Endothelial cell of umbilical vein (primary cell): ENCODE data around the gene RNPEPL1. TPM values are rescaled to one million over a fixed set of nuclear protein-coding genes. Genes with fewer than 3 reads are reported as not detected.
"Not testable (repeated sequence)": the region's sequence is repeated elsewhere in the genome, so short reads cannot be mapped to it uniquely, and the experiment has no call there.

Source experiments
- BruUV-seq: library from RNA; stranded (reverse); fragments of 400-500 nt; replicated peaks from 2 replicates; lab custom pipeline; 2021; lab: Mats Ljungman, UMichigan
- CTCF ChIA-PET: fragments of 300-600, 350-600 bp; sonication (Branson Sonifier 250); formaldehyde crosslinking; loops from one replicate; lab custom pipeline; 2021; ENCODE audit warnings: antibody characterized with exemption, inconsistent platforms; lab: Charles Lee
- POLR2A ChIA-PET: fragments of 300-600, 350-600 bp; sonication (Branson Sonifier 250); formaldehyde crosslinking; loops from one replicate; lab custom pipeline; 2021; ENCODE audit warnings: antibody characterized with exemption, inconsistent platforms; lab: Charles Lee
- DNase-seq: peaks from one replicate; pipeline ENCODE4 v3.0.0-alpha.2; 2011; ENCODE audit warnings: low read depth, low spot score
- FAIRE-seq: peaks from 2 replicates; lab custom pipeline; 2011; peaks lifted over from hg19 to GRCh38; lab: Jason Lieb, UNC
- H2AFZ ChIP-seq: 2 replicates; pipeline ENCODE4 v1.6.0; 2012; ENCODE audit warnings: low read depth, low read length, control low read depth, inconsistent platforms
- H3K27ac ChIP-seq: 2 replicates; pipeline ENCODE4 v1.5.1; 2011; ENCODE audit warnings: low read depth, mild to moderate bottlenecking, control low read depth, low read length, moderate library complexity; ENCODE audit not compliant: insufficient read depth
- H3K27me3 ChIP-seq, 2 experiments: 2 replicates each; pipeline versions ENCODE4 v1.6.0 to v1.6.1; 2011; ENCODE audit warnings: low read length in 2 of 2, mixed read lengths in 1 of 2; ENCODE audit not compliant: control insufficient read depth in 2 of 2, insufficient read depth in 2 of 2
- H3K36me3 ChIP-seq, 2 experiments: 2 replicates in 1 of 2; 3 replicates in 1 of 2; pipeline ENCODE4 v1.5.1; 2011; ENCODE audit warnings: low read length in 2 of 2, mild to moderate bottlenecking in 1 of 2, moderate library complexity in 1 of 2; ENCODE audit not compliant: control insufficient read depth in 2 of 2, insufficient read depth in 2 of 2; ENCODE audit errors: extremely low read depth in 1 of 2
- H3K4me1 ChIP-seq: 3 replicates; pipeline ENCODE4 v1.5.1; 2011; ENCODE audit warnings: mild to moderate bottlenecking, low read length; ENCODE audit not compliant: control insufficient read depth, insufficient read depth; ENCODE audit errors: extremely low read depth
- H3K4me2 ChIP-seq: 2 replicates; pipeline ENCODE4 v1.6.1; 2011; ENCODE audit warnings: low read length, control low read depth, mixed read lengths; ENCODE audit not compliant: insufficient read depth
- H3K4me3 ChIP-seq, 3 experiments: fragments of 200-600 bp in 1 of 3; sonication (generic), shearing (Covaris generic) in 1 of 3; replicated peaks in 1 of 3; 2 replicates each; pipeline ENCODE4 v1.5.1; 2011 to 2016; ENCODE audit warnings: control low read depth in 3 of 3, low read length in 3 of 3, mild to moderate bottlenecking in 2 of 3, inconsistent platforms in 1 of 3, low read depth in 1 of 3, moderate library complexity in 1 of 3; ENCODE audit not compliant: insufficient read depth in 1 of 3
- H3K79me2 ChIP-seq: 2 replicates; pipeline ENCODE4 v1.6.0; 2012; ENCODE audit warnings: low read length, inconsistent platforms; ENCODE audit not compliant: control insufficient read depth, insufficient read depth
- H3K9ac ChIP-seq: replicated peaks from 2 replicates; pipeline ENCODE3; 2011; ENCODE audit warnings: low read length, control low read depth; ENCODE audit not compliant: insufficient read depth; ENCODE audit errors: extremely low read depth
- H3K9me1 ChIP-seq: replicated peaks from 3 replicates; pipeline ENCODE4 v1.6.0; 2011; ENCODE audit warnings: mild to moderate bottlenecking, low read length; ENCODE audit not compliant: control insufficient read depth, insufficient read depth; ENCODE audit errors: extremely low read depth
- H3K9me3 ChIP-seq: replicated peaks from 2 replicates; pipeline ENCODE4 v1.5.1; 2012; ENCODE audit warnings: low read length, inconsistent platforms; ENCODE audit not compliant: control insufficient read depth, insufficient read depth
- H4K20me1 ChIP-seq: replicated peaks from 2 replicates; pipeline ENCODE3; 2011; ENCODE audit warnings: mild to moderate bottlenecking, low read length; ENCODE audit not compliant: control insufficient read depth, insufficient read depth; ENCODE audit errors: extremely low read depth
- CTCF ChIP-seq, 2 donors: IDR thresholded peaks; 1 replicate in 1 of 2; 2 replicates in 1 of 2; pipeline ENCODE4 v1.5.1; 2011; ENCODE audit warnings: low read length in 2 of 2, mild to moderate bottlenecking in 2 of 2, moderate library complexity in 2 of 2, control low read depth in 1 of 2, inconsistent platforms in 1 of 2, low read depth in 1 of 2; ENCODE audit not compliant: insufficient read depth in 1 of 2; ENCODE audit errors: extremely low read depth in 1 of 2
- EZH2 ChIP-seq: IDR thresholded peaks from 2 replicates; pipeline ENCODE4 v1.6.1; 2012; ENCODE audit warnings: borderline replicate concordance, low read depth, mild to moderate bottlenecking, moderate library complexity, low read length, inconsistent platforms; ENCODE audit not compliant: severe bottlenecking
- FOS ChIP-seq: IDR thresholded peaks from 2 replicates; pipeline ENCODE4 v1.6.1; 2011; ENCODE audit warnings: mild to moderate bottlenecking, low read length, moderate library complexity, borderline replicate concordance; ENCODE audit not compliant: insufficient read depth
- GATA2 ChIP-seq: IDR thresholded peaks from 2 replicates; pipeline ENCODE4 v1.7.0; 2011; ENCODE audit warnings: low read depth, mild to moderate bottlenecking, moderate library complexity, mixed read lengths, low read length; ENCODE audit not compliant: insufficient read length, insufficient read depth
- JUN ChIP-seq: IDR thresholded peaks from 2 replicates; pipeline ENCODE4 v1.6.1; 2011; ENCODE audit warnings: borderline replicate concordance, low read depth; ENCODE audit not compliant: insufficient read length, insufficient read depth
- MYC ChIP-seq: IDR thresholded peaks from one replicate; pipeline ENCODE4 v1.6.1; 2011; ENCODE audit warnings: mild to moderate bottlenecking, low read depth, low read length
- POLR2A ChIP-seq: IDR thresholded peaks from 2 replicates; pipeline ENCODE4 v1.6.1; 2012; ENCODE audit warnings: low read depth, mild to moderate bottlenecking, control low read depth, low read length
- POLR2AphosphoS5 ChIP-seq: IDR thresholded peaks from 2 replicates; pipeline ENCODE4 v1.6.1; 2012; ENCODE audit warnings: low read depth, mild to moderate bottlenecking, control low read depth, low read length, moderate library complexity; ENCODE audit not compliant: insufficient read depth
- dilution Hi-C: fragments of 300-500 bp; cut with MboI; formaldehyde crosslinking; loops from one replicate; pipeline ENCODE4 v1.15.0; 2019; ENCODE audit warnings: low sequenced_read_pairs; ENCODE audit not compliant: extremely low pct_ligation_motif_present
- intact Hi-C: fragments of 100-400 bp; cut with micrococcal nuclease; formaldehyde crosslinking; loops from one replicate; pipeline ENCODE4 v1.10.0; 2022
- polyA plus RNA-seq, 4 experiments: library from polyadenylated mRNA; depleted of rRNA in 3 of 4; stranded (reverse) in 3 of 4; unstranded in 1 of 4; fragments of >200 nt; gene quantifications; 2 replicates each; pipeline versions ENCODE4 v1.2.1 to v1.2.3, GENCODE V29; 2011 to 2012; ENCODE audit warnings: missing spikeins in 1 of 4
- total RNA-seq: library from RNA; stranded (reverse); gene quantifications from 2 replicates; pipeline ENCODE4 v1.2.3, GENCODE V29; 2021

Gene RNPEPL1
- total and polyA plus RNA-seq, 2 donors (not counting 3 experiments of a cell fraction or from before 2014, with no cell fraction given), result 35.8 to 67.1 TPM

GRCh38 chr2:240520974-240521350 lies 47.3 kb upstream of the RNPEPL1 start:
- TF ChIP-seq EZH2 (no peak), CTCF (IDR thresholded peaks at IDR 0.05; ENCODE audit: extremely low read depth in 1 of 2, insufficient read depth in 1 of 2, low read depth in 1 of 2, low read length in 2 of 2) (no peak), JUN (no peak), FOS (no peak), POLR2A (no peak), GATA2 (no peak), POLR2AphosphoS5 (no peak), MYC (no peak)
- FAIRE-seq, result no peak
- Histone ChIP-seq H3K9me3 (peaks cover 5% of the 10 kb centered on the region), H3K4me1 (no peaks in the 10 kb centered on the region), H3K4me3 (no peak overlapping the region), H3K9me1 (no peaks in the 10 kb centered on the region), H3K36me3 (no peaks in the 10 kb centered on the region), H2AFZ (no peak overlapping the region), H3K4me2 (no peak overlapping the region), H4K20me1 (no peaks in the 10 kb centered on the region), H3K27me3 (peaks cover 3 to 9% of the 10 kb centered on the region in 2 experiments), H3K27ac (no peak overlapping the region), H3K79me2 (no peaks in the 10 kb centered on the region), H3K9ac (no peak overlapping the region)
- CTCF ChIA-PET, result interaction anchor here (1.1 to 1.6 kb wide), 3 partner anchors 24 to 45 kb away, joined by 3 to 5 read pairs (median 3); no protein-coding TSS in a partner anchor
- no TSS peak for BruUV-seq
- no peak for DNase-seq
- POLR2A ChIA-PET, result no interaction called here
- intact Hi-C loops (no loop called here), dilution Hi-C loops (no loop called here)

- intact Hi-C loops, H3K4me3 ChIP-seq, H2AFZ ChIP-seq, dilution Hi-C loops, DNase-seq, H3K9me3 ChIP-seq, H3K36me3 ChIP-seq, H3K9me1 ChIP-seq, H3K9ac ChIP-seq, H3K27ac ChIP-seq, POLR2A ChIA-PET, BruUV-seq, H4K20me1 ChIP-seq, H3K4me1 ChIP-seq, H3K27me3 ChIP-seq, H3K4me2 ChIP-seq, H3K79me2 ChIP-seq, FAIRE-seq: not testable (repeated sequence)
- CTCF ChIA-PET, result interaction anchor here (1.0 to 1.6 kb wide), 4 partner anchors 8 to 44 kb away, joined by 3 to 5 read pairs (median 4); no protein-coding TSS in a partner anchor
Measured at GRCh38 chr2:240521885-240522284, 46.4 kb upstream of the RNPEPL1 start.
